SIG-M5 treated with dmso at 0.1 percent for 504 hours (cell line): Measurements from ENCODE around the gene DHTKD1.

Source experiments
- DNase-seq: peaks from one replicate; lab custom pipeline; 2025; ENCODE audit not compliant: unreplicated experiment; lab: John Stamatoyannopoulos, UW

Gene DHTKD1, protein sequence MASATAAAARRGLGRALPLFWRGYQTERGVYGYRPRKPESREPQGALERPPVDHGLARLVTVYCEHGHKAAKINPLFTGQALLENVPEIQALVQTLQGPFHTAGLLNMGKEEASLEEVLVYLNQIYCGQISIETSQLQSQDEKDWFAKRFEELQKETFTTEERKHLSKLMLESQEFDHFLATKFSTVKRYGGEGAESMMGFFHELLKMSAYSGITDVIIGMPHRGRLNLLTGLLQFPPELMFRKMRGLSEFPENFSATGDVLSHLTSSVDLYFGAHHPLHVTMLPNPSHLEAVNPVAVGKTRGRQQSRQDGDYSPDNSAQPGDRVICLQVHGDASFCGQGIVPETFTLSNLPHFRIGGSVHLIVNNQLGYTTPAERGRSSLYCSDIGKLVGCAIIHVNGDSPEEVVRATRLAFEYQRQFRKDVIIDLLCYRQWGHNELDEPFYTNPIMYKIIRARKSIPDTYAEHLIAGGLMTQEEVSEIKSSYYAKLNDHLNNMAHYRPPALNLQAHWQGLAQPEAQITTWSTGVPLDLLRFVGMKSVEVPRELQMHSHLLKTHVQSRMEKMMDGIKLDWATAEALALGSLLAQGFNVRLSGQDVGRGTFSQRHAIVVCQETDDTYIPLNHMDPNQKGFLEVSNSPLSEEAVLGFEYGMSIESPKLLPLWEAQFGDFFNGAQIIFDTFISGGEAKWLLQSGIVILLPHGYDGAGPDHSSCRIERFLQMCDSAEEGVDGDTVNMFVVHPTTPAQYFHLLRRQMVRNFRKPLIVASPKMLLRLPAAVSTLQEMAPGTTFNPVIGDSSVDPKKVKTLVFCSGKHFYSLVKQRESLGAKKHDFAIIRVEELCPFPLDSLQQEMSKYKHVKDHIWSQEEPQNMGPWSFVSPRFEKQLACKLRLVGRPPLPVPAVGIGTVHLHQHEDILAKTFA

DNA sequence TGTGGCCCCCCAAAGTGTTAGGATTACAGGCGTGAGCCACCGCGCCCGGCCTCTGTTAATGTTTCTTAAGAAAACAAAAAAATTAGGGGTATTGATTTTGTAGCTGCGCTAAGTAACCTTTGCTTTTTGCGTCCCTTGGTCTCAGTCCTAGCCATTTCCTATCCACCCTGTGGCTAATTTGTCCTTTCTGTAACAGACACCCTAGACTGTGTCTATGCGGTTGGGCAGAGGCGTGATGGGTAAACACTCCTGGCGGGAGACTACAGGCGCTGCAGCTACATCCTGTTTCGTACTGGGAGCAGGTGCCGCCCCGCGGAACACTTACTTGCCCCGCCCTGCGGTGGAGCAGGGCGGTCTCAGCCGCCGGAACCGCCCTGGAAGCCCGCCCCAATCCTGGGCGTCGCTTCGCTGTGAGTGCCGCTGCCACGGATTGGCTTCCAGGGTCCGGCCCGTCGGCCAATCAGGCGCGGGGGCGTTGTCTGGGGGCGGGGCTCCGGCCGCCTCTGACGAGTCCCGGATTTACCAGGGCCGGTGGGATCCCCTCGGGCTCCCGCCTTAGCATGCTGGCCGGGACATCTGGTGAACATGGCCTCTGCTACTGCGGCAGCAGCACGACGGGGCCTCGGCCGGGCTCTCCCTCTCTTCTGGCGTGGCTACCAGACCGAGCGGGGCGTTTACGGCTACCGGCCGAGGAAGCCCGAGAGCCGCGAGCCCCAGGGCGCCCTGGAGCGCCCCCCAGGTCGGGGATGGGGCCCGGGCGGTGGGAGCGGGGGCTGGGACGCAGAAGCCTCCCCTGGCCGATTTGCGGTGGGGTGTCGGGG lies at the start of gene DHTKD1:
TSS of gene DHTKD1 (plus strand) at position 506 of the 821 bp plus-strand sequence. CDS start at position 586, 80 bp downstream.
- DNase-seq: peak; percentile 97

DNA sequence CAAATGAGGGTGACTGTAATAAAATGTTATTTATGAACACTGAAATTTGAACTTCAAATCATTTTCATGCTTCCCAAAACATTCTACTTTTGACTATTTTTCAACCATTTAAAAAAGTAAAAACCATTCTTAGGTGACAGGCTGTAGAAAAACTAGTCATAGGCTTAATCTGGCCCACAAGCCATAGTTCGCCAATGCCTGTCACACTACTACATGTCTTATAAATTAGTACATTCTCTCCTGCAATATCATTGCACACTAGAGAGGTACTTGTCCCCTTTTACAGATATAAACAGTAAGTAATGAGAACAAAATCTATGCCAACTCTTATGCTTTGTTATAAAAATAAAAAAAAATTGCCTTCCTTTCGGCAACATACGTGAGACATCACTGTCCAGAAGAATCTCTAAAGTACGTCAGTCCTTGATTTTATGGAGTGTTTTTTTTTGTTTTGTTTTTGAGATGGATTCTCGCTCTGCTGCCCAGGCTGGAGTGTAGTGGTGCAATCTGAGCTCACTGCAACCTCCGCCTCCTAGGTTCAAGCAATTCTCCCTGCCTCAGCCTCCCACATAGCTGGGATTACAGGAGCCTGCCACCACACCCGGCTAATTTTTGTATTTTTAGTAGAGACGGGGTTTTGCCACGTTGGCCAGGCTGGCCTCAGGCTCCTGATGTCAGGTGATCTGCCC lies 49.3 kb upstream of the DHTKD1 start:
- DNase-seq: no peak

DNA sequence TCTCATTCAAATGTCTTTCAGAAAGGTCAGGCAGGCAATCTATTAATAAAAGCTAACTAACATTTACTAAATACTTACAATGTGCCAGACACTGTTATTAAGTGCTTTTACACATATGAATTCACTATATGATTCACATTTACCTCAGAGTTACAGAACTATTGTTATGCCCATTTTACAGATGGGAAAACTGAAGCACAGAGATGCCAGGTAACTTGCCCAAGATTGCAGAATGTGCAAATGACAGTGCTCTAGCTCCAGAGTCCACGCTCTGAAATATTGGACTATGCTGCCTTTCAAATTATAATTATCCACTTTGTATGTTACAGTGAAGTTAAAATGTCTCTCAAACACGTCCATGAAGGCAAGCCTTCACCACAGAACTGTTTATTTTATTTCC lies 48.2 kb upstream of the DHTKD1 start:
- DNase-seq: no peak

DNA sequence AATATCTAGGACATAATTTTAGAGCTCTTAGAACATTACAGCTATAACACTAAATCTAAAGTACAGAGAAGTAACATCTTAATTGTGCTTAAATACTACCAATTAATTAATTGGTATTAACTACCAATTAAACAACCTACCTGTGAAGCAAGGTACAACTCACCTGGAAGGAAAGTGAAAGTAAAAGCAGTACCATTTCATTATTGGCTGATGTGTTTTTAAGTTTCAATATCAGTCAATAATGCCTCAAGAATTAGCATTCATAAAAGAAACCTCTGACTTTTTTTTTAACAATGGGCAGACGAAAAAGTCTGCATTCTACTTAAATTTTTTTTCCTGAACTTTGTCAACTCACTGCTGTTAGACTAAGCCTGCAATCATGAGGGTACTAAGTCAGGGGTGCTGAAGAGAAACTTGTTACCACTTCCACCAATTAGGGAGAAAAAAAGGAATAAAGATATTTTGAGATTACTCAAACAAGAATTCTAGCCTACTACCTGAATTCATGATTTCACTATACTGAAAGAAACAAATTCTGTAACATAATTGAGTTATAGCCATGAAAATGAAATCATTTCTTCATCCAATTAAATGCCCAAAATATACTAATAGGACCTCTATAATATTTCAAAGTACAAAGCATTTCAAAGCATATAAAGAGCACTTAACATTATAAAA lies 46.0 kb upstream of the DHTKD1 start:
- DNase-seq: no peak

DNA sequence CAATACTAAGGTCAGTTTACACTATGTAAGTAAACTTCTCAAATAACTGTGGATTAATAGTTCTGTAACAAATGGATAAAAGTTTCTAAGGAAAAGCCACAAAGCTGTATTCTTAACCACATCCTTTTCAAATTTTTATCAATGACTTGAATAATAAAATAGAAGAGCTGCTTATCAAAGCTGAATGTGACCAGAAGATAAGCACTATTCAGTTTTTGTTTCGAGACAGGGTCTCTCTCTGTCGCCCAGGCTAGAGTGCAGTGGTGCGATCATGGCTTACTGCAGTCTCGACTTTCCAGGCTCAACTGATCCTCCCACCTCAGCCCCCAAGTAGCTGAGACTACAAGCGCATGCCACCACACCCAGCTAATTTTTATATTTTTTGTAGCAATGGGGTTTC lies 43.2 kb upstream of the DHTKD1 start:
- DNase-seq: no peak

DNA sequence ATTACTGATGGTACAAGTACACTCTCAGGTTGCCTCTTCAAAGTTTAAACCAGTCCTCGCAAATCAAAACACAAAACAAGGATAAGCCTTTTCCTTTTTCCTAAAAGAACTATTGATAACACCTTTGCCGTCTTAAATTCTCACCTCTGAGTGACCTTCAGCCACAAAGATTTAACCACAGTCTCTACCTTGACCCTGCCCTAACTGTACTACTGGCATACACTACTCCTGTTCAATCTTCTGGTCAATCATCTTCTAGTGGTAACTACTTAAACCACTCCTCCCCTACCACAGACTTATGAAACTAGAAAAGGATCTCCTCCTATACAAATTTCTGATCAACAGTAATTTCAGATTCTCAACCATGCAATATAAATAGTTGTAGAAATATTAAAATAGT lies 41.2 kb upstream of the DHTKD1 start:
- no peak for DNase-seq

DNA sequence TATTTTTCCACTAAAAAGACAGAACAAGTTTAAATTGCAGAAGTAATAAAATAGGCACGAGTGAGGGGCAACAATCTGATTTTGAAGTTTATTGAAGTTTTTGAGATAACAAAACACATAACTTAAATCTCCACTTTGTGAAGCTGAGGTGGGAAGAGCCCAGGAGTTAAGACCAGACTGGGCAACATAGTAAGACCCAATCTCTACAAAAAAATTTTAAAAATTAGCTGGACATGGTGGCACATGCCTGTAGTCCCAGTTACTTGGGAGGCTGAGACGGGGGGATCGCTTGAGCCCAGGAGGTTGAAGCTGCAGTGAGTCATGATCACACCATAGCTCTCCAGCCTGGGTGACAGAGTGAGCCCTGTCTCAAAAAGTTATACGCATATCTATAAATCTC lies 37.4 kb upstream of the DHTKD1 start:
- no peak for DNase-seq

DNA sequence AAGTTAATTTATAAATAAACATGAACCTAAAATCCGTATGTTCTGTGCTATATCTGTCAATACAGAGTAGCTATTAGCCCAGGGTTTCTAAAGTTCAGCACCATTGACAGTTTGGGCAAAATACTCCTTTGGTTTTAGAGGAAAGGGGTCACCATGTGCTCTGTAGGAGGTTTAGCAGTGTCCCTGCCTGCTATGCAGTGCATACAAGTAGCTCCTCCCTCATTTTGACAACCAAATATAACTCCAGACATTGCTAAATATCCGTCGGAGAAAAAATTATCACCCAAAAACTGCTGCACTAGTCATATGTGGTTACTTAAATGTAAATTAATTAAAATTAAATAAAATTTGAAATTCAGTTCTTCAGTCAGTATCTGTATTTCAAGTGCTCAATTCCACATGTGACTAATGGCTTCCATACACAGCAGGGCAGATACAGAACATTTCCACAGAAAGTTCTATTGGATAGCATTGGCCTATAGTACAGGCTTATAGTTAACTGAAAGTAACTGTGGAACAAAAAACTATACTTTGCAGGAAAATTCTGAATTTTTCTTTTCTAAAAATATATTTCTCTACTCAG lies 32.6 kb upstream of the DHTKD1 start:
- no peak for DNase-seq

DNA sequence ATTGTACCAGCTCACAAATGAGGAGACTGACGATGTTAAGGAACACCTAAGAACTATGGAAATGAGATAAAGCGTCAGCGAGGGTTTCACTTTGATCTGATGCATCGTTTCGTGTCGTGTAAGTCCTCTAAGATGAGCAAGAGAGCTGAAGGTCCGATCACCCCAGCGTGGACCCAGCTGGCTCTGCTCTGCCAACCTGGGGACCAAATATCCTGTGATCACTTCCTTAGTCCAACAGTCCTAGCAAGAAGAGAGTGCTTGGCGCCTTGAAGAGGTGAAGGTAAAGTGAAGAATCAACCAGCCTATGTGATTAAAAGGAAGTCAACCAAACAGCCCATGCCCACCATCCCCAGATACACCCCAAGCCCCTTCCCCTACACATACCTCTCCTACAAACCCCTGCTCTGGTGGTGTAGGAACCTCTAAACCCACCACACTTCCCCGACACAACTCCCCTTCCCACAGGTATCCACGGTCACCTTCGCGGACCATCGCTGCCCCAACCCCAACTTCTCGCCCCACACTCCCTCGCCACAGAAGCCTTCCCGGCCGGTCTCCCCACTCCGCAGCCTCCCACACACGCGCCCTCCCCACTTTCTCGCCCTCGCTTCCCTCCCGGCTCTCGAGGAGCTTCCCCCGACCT lies 26.9 kb upstream of the DHTKD1 start:
- peak; percentile 10 for DNase-seq

DNA sequence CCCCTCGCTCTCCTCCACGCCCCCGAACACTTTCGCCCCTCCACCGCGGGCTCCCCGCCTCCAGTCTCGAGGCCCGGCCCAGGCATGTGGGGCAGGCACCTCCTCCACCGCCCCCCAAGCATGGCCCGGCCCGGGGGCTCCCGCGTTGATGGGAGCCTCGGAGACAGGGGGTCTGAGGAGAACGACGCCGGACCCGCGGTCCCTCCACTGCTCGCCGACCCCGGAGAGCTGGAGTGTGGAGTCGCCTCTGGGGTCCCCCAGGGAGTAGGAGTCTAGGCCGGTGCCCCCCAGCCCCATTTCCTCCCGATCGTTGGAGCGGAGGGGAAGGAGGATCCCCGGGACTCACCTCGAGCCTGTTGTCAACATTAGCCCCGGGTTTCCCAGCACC lies 26.4 kb upstream of the DHTKD1 start:
- DNase-seq: no peak

DNA sequence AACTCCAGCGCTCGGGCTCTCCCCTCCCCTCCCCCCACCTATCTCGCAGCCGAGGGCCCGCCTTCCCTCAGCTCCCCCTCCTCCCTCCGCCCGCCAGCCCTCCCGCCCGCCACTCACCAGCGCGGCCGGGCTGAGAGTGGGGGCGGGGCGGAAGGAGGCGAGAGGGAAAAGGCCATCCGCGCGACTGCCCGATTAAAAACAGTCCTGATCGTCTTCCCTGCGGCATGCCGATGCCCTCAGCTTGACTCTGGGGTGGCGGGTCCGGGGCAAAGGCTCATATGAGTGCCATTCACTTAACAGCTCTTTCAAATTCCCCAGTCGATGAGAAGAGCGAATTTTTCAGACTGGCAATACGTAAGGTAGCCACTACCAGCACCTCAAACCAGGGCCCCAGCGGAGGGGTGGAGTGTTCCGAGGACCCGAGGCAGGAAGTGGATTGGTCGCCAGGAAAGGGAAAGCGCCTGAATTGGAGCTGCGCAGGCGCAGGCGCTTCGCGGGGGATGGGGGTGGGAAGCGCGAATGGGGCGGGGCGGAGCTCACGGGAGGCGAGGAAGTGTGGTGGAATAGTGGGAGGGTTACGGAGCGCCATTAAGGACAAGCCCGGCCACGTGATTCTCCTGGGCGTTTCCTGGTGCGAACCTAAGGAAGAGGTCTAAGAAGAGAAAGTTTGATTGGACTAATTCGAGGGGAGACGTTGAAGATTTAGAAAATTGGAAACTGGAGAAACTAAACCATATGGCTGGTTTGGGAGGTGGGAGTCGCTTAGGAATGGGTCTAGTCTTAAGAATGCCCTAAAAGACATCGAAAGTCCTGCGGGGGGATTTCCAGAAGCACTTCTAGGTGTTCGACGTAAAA lies 25.7 kb upstream of the DHTKD1 start, which contains the start of gene UPF2:
TSS of gene UPF2 (minus strand) at position 13 of the 855 bp plus-strand sequence. CDS start 7,386 bp downstream, outside the sequence.
- peak; percentile 96 for DNase-seq

DNA sequence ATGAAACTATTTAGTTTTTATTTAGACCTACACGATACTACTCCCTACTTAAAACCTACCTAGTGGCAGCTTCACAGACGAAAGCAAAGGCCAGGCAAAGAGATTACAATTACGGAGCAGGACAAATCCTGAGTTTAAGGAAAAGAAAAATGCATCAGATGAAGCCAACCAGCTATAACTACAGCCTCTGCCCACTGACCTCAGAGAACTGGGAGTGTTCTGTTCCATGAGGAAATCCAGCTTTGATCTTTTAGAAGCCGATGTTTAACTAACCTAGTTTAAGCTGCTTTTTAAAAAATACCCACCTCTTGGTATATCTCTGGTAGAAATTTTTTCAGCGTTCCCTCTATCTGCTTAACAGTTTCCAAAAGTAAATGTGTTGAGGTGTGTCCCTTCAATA lies 23.2 kb upstream of the DHTKD1 start:
- DNase-seq: no peak

DNA sequence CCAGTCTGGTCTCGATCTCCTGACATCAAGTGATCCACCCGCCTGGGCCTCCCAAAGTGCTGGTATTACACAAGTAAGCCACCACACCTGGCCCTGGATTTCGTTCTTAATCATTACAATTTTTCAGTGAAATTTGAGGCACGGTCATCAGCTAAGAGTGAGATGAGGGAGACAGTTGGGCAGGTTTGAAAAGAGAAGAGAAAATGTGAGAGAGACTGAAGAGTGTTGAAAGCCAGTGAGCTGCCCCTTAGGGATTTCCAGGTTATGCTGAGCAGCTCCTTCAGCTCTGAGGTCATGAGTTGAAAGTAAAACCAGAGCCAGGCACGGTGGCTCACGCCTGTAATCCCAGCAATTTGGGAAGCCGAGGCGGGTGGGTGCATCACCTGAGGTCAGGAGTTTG lies 20.2 kb upstream of the DHTKD1 start:
- DNase-seq: no peak

DNA sequence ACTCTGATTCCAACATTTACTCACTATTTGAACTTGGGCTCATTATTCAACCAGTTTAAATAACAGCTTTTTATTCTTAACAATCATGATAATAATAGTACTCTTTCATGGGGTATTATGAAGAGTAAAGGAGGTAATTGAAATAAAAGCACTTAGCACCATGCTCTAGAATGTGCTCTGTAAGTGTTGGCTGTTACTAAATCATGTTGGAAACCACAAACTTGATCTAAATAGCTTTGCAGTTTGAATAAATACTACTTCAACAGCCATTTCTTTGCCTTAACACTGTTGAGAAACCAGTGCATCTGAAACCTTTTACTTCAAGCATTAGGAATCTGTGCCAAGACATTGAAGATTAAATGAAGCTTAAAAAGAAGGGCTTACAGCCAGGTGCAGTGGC lies 18.2 kb upstream of the DHTKD1 start:
- DNase-seq: no peak

DNA sequence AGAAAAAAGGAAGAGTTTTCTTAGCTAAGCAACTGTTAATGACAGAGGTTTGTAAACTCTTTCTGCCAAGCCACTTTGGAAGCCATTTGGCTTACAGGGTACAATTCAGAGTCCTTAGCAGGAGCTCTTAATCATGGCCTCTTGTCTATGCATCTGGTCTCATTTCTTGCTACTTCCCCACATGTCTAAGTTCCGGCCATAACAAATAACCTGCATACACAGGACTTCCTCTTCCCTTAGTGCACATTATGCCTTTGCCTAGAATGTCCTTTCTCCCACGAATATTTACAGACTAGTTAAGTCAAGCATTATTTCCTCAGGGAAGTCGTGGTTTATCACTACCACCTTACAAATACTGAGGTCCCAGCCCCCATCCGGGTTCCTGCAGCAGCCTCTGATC lies 17.5 kb upstream of the DHTKD1 start:
- DNase-seq: peak; percentile 45

DNA sequence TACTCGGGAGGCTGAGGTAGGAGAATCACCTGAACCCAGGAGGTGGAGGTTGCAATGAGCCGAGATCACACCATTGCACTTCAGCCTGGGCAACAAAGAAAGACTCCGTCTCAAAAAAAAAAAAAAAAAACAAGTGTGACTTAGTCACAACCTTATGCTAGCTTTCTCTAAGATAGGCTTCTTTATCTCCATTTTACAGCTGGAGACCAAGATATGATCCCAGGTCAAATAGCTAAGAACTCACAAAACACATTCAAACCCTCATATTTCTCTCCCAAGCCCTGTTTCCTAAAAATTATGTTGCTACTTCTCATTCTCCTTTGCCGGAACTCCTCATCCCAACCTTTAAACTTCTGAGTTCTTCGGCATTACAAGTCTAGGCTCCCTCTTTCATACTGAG lies 13.0 kb upstream of the DHTKD1 start:
- no peak for DNase-seq

DNA sequence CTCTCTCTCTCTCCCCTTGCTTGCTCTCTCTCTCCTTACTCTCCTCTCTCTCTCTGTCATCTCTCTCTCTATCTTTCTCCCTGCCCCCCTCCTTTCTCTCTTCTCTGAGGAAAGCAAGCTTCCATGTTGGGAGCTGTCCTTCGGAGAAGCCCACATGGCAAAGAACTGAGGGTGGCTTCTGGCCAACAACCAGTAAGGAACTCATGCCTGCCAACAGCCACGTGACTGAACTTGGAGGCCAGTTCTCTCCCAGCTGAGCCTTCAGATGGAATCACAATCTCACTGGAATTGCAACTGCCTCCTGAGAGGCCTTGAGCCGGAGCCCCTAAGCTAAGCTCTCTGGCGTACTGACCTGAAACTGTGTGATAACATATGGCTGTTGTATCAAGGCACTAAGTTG lies 12.0 kb upstream of the DHTKD1 start:
- DNase-seq: no peak

DNA sequence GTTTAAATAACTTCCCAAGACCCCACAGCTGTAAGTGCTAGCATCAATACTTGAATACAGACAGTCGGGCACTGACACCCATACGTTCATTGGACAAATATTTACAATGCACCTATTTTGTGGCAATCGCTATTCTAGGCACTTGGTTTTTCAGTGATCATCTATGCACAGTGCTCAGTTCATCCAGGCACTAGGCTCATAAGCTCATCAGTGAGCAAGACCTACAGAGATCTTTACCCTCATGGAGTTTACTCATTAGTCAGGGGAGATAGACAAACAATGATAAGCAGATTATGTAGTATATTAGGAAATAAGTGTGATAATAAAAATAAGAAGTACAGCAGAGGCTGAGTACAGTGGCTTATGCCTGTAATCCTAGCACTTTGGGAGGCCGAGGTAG lies 7.6 kb upstream of the DHTKD1 start:
- DNase-seq: no peak
